Activated gamma-delta T cell (primary cell): ENCODE data around the gene TUBAL3.
"Not testable (repeated sequence)": the region's sequence is repeated elsewhere in the genome, so short reads cannot be mapped to it uniquely, and the experiment has no call there.

Source experiments
- DNase-seq: peaks from one replicate; lab custom pipeline; 2025; lab: John Stamatoyannopoulos, UW

Gene TUBAL3

GRCh38 chr10:5379202-5379601, 25.4 kb downstream of the TUBAL3 start:
- DNase-seq: not testable (repeated sequence)

GRCh38 chr10:5376450-5376849, 28.2 kb downstream of the TUBAL3 start:
- DNase-seq: no peak

GRCh38 chr10:5373891-5374611, 30.6 kb downstream of the TUBAL3 start:
- DNase-seq: no peak

GRCh38 chr10:5373307-5373706, 31.3 kb downstream of the TUBAL3 start:
- DNase-seq: no peak

GRCh38 chr10:5370493-5371352, 33.9 kb downstream of the TUBAL3 start:
- no peak for DNase-seq

GRCh38 chr10:5369362-5370158, 35.1 kb downstream of the TUBAL3 start:
- DNase-seq: no peak

GRCh38 chr10:5365928-5366327, 38.7 kb downstream of the TUBAL3 start:
- DNase-seq: no peak

- no peak for DNase-seq
Measured at GRCh38 chr10:5364890-5365338, 39.7 kb downstream of the TUBAL3 start, which contains the start of gene UCN3. Gene UCN3, plus strand, starts transcription at chr10:5364966. Its CDS starts 8,755 bp downstream, at chr10:5373721.

- DNase-seq: no peak
Measured at GRCh38 chr10:5364374-5364773, 40.3 kb downstream of the TUBAL3 start.

GRCh38 chr10:5362873-5363272, 41.8 kb downstream of the TUBAL3 start:
- no peak for DNase-seq

- no peak for DNase-seq
Measured at GRCh38 chr10:5361966-5362365, 42.7 kb downstream of the TUBAL3 start.

GRCh38 chr10:5360318-5360915, 44.2 kb downstream of the TUBAL3 start:
- DNase-seq: no peak

GRCh38 chr10:5356302-5356763, 48.3 kb downstream of the TUBAL3 start:
- DNase-seq: no peak

- DNase-seq: no peak
Measured at GRCh38 chr10:5355594-5356301, 48.9 kb downstream of the TUBAL3 start.

GRCh38 chr10:5354068-5354467, 50.6 kb downstream of the TUBAL3 start:
- no peak for DNase-seq

GRCh38 chr10:5349362-5349761, 55.3 kb downstream of the TUBAL3 start:
- no peak for DNase-seq

- DNase-seq: no peak
Measured at GRCh38 chr10:5346881-5347280, 57.7 kb downstream of the TUBAL3 start.

GRCh38 chr10:5344746-5345145, 59.9 kb downstream of the TUBAL3 start:
- no peak for DNase-seq

GRCh38 chr10:5343979-5344378, 60.6 kb downstream of the TUBAL3 start:
- DNase-seq: no peak

- no peak for DNase-seq
Measured at GRCh38 chr10:5343561-5343960, 61.1 kb downstream of the TUBAL3 start.
